Activated T-cell treated with anti-CD3 and anti-CD28 coated beads for 48 hours (primary cell): ENCODE results near the gene MCEMP1.

Experiments
- DNase-seq: peaks from one replicate; pipeline ENCODE4 v3.0.0-alpha.2; 2020; ENCODE audit warnings: low read depth

The MCEMP1 gene

GRCh38 chr19:7698583-7698982, 21.7 kb downstream of the MCEMP1 start:
- DNase-seq, result no peak

GRCh38 chr19:7699003-7699402, 22.1 kb downstream of the MCEMP1 start:
- DNase-seq, result no peak

GRCh38 chr19:7699417-7700401, 22.8 kb downstream of the MCEMP1 start:
- peak; percentile 59 for DNase-seq

- no peak for DNase-seq
Observed at GRCh38 chr19:7701049-7701653, 24.3 kb downstream of the MCEMP1 start.

GRCh38 chr19:7701654-7702457, 25.0 kb downstream of the MCEMP1 start, which contains the start of gene FCER2:
Gene FCER2, minus strand, starts transcription at chr19:7702131. Its CDS starts 2,371 bp downstream, at chr19:7699760.
- DNase-seq, result no peak

GRCh38 chr19:7703332-7703731, 26.4 kb downstream of the MCEMP1 start:
- no peak for DNase-seq

GRCh38 chr19:7704280-7705060, 27.6 kb downstream of the MCEMP1 start:
- no peak for DNase-seq

- DNase-seq, result peak; percentile 68
Observed at GRCh38 chr19:7705387-7706187, 28.7 kb downstream of the MCEMP1 start.

- DNase-seq, result no peak
Observed at GRCh38 chr19:7706188-7706954, 29.5 kb downstream of the MCEMP1 start.

GRCh38 chr19:7706955-7707456, 30.1 kb downstream of the MCEMP1 start:
- no peak for DNase-seq

- DNase-seq, result no peak
Observed at GRCh38 chr19:7709932-7710460, 33.1 kb downstream of the MCEMP1 start.

- DNase-seq, result no peak
Observed at GRCh38 chr19:7710616-7711015, 33.7 kb downstream of the MCEMP1 start.

GRCh38 chr19:7715671-7716070, 38.8 kb downstream of the MCEMP1 start:
- DNase-seq, result no peak

- no peak for DNase-seq
Observed at GRCh38 chr19:7716762-7717161, 39.9 kb downstream of the MCEMP1 start.

GRCh38 chr19:7718668-7719067, 41.8 kb downstream of the MCEMP1 start:
- DNase-seq, result no peak

- DNase-seq, result no peak
Observed at GRCh38 chr19:7720351-7720750, 43.5 kb downstream of the MCEMP1 start.

- DNase-seq, result no peak
Observed at GRCh38 chr19:7722231-7722651, 45.4 kb downstream of the MCEMP1 start.

- DNase-seq, result no peak
Observed at GRCh38 chr19:7725791-7726190, 48.9 kb downstream of the MCEMP1 start.

- no peak for DNase-seq
Observed at GRCh38 chr19:7729211-7729610, 52.3 kb downstream of the MCEMP1 start.
